ENCODE data around the gene GOLGA6L2.

DNA sequence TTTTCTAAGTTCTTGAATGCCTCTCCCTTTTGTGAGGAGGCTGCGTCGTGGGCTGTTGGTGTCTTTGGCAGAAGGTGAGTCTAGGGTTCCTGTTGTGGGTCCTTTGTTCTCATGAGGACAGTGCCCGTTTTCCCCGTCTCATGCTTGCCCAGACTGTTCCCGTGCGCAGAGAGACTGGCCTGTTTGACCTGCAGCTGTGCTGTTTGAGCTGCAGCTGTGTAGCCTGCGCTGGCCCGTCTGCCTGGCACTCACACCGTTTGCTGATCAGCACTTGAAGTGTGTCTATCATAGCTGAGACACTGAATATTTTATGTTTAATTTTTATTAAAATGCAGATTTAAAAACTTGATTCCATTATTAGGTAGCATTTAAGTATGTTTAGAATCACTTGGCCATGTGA, 9.9 kb downstream of the GOLGA6L2 start:
- TF ChIP-seq ZFP3 (CRISPR knock-in tag; IDR thresholded peaks at IDR 0.05) (no peak), CSDC2 (CRISPR knock-in tag; IDR thresholded peaks at IDR 0.05) (no peak)

Data from SK-N-SH treated with all-trans-retinoic acid at 6 μM for 48 hours (cell line).